ENCODE data around the gene DDX42.

The DDX42 gene

GRCh38 chr17:63843910-63844677 is 70.1 kb downstream of the DDX42 start:
- TF ChIP-seq HDGF (IDR thresholded peaks at IDR 0.05; ENCODE audit: borderline replicate concordance) = no peak
- TF ChIP-seq NFRKB (IDR thresholded peaks at IDR 0.05) = no peak
- TF ChIP-seq FOXA1 (IDR thresholded peaks at IDR 0.05) = no peak
- no peak for TF ChIP-seq PKNOX1 (IDR thresholded peaks at IDR 0.05)
- no peak for TF ChIP-seq SUZ12 (IDR thresholded peaks at IDR 0.05)
- TF ChIP-seq CTBP1 (IDR thresholded peaks at IDR 0.05; ENCODE audit: borderline replicate concordance) = no peak
- TF ChIP-seq FOXK2 (IDR thresholded peaks at IDR 0.05) = no peak
- TF ChIP-seq TARDBP (IDR thresholded peaks at IDR 0.05) = no peak
- TF ChIP-seq L3MBTL2 (conservative IDR thresholded peaks at IDR 0.05) = no peak
- TF ChIP-seq SP1 (IDR thresholded peaks at IDR 0.05) = no peak
- TF ChIP-seq ARNT (IDR thresholded peaks at IDR 0.05) = no peak
- CTCF ChIA-PET = interaction anchor here (0.8 to 1.2 kb wide), 4 partner anchors 10 to 303 kb away, joined by 3 read pairs; no protein-coding TSS in a partner anchor

GRCh38 chr17:63845509-63845908 is 71.5 kb downstream of the DDX42 start:
- no peak for TF ChIP-seq CTBP1 (IDR thresholded peaks at IDR 0.05; ENCODE audit: borderline replicate concordance)
- no peak for TF ChIP-seq FOXK2 (IDR thresholded peaks at IDR 0.05)
- no peak for TF ChIP-seq SP1 (IDR thresholded peaks at IDR 0.05)
- TF ChIP-seq ELF4 (IDR thresholded peaks at IDR 0.05) = no peak
- no peak for TF ChIP-seq ARNT (IDR thresholded peaks at IDR 0.05)
- no peak for TF ChIP-seq L3MBTL2 (conservative IDR thresholded peaks at IDR 0.05)
- TF ChIP-seq BHLHE40 (IDR thresholded peaks at IDR 0.05; ENCODE audit: borderline replicate concordance) = no peak
- TF ChIP-seq PKNOX1 (IDR thresholded peaks at IDR 0.05) = no peak
- TF ChIP-seq ZNF384 (IDR thresholded peaks at IDR 0.05) = no peak
- TF ChIP-seq LEF1 (IDR thresholded peaks at IDR 0.05; ENCODE audit: borderline replicate concordance) = no peak
- TF ChIP-seq TARDBP (IDR thresholded peaks at IDR 0.05) = no peak
- TF ChIP-seq FOXM1 (IDR thresholded peaks at IDR 0.05; ENCODE audit: borderline replicate concordance) = no peak
- ChIA-PET CTCF (no interaction called here), POLR2A (interaction anchor here (9.1 kb wide), 1 partner anchor 19 kb away, joined by 67 read pairs; the partner anchor contains the start of genes FTSJ3 and PSMC5)
- no peak for DNase-seq (ENCODE audit: extremely low spot score)

More at GRCh38 chr17:63843910-63844677, 70.1 kb downstream of the DDX42 start:
- DNase-seq (ENCODE audit: extremely low spot score) = no peak
- POLR2A ChIA-PET = interaction anchor here (0.6 to 9.1 kb wide), 4 partner anchors 17 to 69 kb away, joined by 3 to 67 read pairs (median 14); partner anchors contain the start of genes CCDC47, DDX42, FTSJ3 and PSMC5

GRCh38 chr17:63847525-63848249 is 73.7 kb downstream of the DDX42 start:
- POLR2A ChIA-PET = interaction anchor here (0.7 to 1.5 kb wide), 2 partner anchors 74 to 294 kb away, joined by 3 to 6 read pairs; partner anchors contain the start of genes CCDC47 and DDX42
- CTCF ChIA-PET = interaction anchor here (0.9 to 1.5 kb wide), 3 partner anchors 12 to 18 kb away, joined by 3 to 5 read pairs (median 4); no protein-coding TSS in a partner anchor
- TF ChIP-seq FOXK2 (IDR thresholded peaks at IDR 0.05) = no peak
- no peak for DNase-seq (ENCODE audit: extremely low spot score)

- ChIA-PET CTCF (interaction anchor here (0.6 to 1.5 kb wide), 2 partner anchors 17 to 92 kb away, joined by 3 to 5 read pairs; no protein-coding TSS in a partner anchor), POLR2A (interaction anchor here (0.6 to 1.4 kb wide), 3 partner anchors 75 to 299 kb away, joined by 3 to 4 read pairs (median 3); partner anchors contain the start of genes CCDC47 and DDX42)
- TF ChIP-seq L3MBTL2 (conservative IDR thresholded peaks at IDR 0.05) (peak; percentile 100), FOXM1 (IDR thresholded peaks at IDR 0.05; ENCODE audit: borderline replicate concordance) (peak; percentile 96), ELF4 (IDR thresholded peaks at IDR 0.05) (peak; percentile 45; the same call in 1 of the 2 replicates), ARNT (IDR thresholded peaks at IDR 0.05) (no peak), BHLHE40 (IDR thresholded peaks at IDR 0.05; ENCODE audit: borderline replicate concordance) (peak; percentile 97), CTBP1 (IDR thresholded peaks at IDR 0.05; ENCODE audit: borderline replicate concordance) (no peak), HDGF (IDR thresholded peaks at IDR 0.05; ENCODE audit: borderline replicate concordance) (no peak), FOXK2 (IDR thresholded peaks at IDR 0.05) (no peak), LEF1 (IDR thresholded peaks at IDR 0.05; ENCODE audit: borderline replicate concordance) (no peak)
- DNase-seq (ENCODE audit: extremely low spot score) = peak; percentile 95
Measured at GRCh38 chr17:63848834-63849689, 75.1 kb downstream of the DDX42 start.

GRCh38 chr17:63850401-63850800 is 76.4 kb downstream of the DDX42 start:
- ChIA-PET POLR2A (no interaction called here), CTCF (no interaction called here)
- no peak for DNase-seq (ENCODE audit: extremely low spot score)
- TF ChIP-seq LEF1 (IDR thresholded peaks at IDR 0.05; ENCODE audit: borderline replicate concordance) = no peak
- TF ChIP-seq ZNF384 (IDR thresholded peaks at IDR 0.05) = no peak
- no peak for TF ChIP-seq FOXM1 (IDR thresholded peaks at IDR 0.05; ENCODE audit: borderline replicate concordance)
- no peak for TF ChIP-seq HDGF (IDR thresholded peaks at IDR 0.05; ENCODE audit: borderline replicate concordance)
- no peak for TF ChIP-seq L3MBTL2 (conservative IDR thresholded peaks at IDR 0.05)
- no peak for TF ChIP-seq ELF4 (IDR thresholded peaks at IDR 0.05)
- TF ChIP-seq SUZ12 (IDR thresholded peaks at IDR 0.05) = no peak
- TF ChIP-seq PKNOX1 (IDR thresholded peaks at IDR 0.05) = no peak
- no peak for TF ChIP-seq FOXK2 (IDR thresholded peaks at IDR 0.05)
- TF ChIP-seq FOXA1 (IDR thresholded peaks at IDR 0.05) = no peak
- no peak for TF ChIP-seq ARNT (IDR thresholded peaks at IDR 0.05)
- TF ChIP-seq BHLHE40 (IDR thresholded peaks at IDR 0.05; ENCODE audit: borderline replicate concordance) = no peak
- TF ChIP-seq CTBP1 (IDR thresholded peaks at IDR 0.05; ENCODE audit: borderline replicate concordance) = no peak
- TF ChIP-seq TARDBP (IDR thresholded peaks at IDR 0.05) = no peak
- TF ChIP-seq SP1 (IDR thresholded peaks at IDR 0.05) = no peak

All from HEK293T (cell line).